Renal cortical epithelial cell (primary cell): ENCODE data around the gene DUSP21. TPM values are rescaled to one million over a fixed set of nuclear protein-coding genes. Genes with fewer than 3 reads are reported as not detected.
"Not testable (repeated sequence)": the region's sequence is repeated elsewhere in the genome, so short reads cannot be mapped to it uniquely, and the experiment has no call there.

Experiments used
- DNase-seq: peaks from one replicate; pipeline ENCODE4 v3.0.0-alpha.2; 2011; ENCODE audit warnings: low read depth
- total RNA-seq: library from RNA; depleted of rRNA; stranded (reverse); fragments of >200 nt; gene quantifications from 2 replicates; pipeline ENCODE4 v1.2.3, GENCODE V29; 2014

Gene DUSP21
- total RNA-seq, 1 donor from 2014 or later, result not detected

DNA sequence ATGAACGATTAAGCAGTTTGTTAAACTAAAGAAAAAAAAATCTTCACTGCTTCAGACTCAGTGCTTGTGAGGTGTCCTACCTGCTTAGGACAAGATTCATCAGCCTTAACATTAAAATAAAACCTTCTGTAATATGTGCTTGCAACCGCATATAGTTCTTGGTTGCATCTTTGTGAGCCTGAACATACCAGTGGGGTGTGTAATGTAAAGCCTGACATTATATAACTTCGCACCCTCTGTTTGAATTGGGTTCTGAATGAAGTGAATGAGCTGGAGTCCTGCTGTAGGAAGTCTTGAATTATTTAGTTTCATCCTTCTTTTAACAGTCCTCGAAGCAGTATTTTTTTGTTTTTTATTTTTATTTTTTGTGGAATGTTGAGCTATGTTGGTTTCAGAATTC, 32.3 kb downstream of the DUSP21 start:
- DNase-seq, result no peak

- DNase-seq, result no peak
Observed at GRCh38 chrX:44876767-44877166, 32.9 kb downstream of the DUSP21 start.

GRCh38 chrX:44878780-44879179, 35.0 kb downstream of the DUSP21 start:
- no peak for DNase-seq

- no peak for DNase-seq
Observed at GRCh38 chrX:44881549-44881948, 37.7 kb downstream of the DUSP21 start.

DNA sequence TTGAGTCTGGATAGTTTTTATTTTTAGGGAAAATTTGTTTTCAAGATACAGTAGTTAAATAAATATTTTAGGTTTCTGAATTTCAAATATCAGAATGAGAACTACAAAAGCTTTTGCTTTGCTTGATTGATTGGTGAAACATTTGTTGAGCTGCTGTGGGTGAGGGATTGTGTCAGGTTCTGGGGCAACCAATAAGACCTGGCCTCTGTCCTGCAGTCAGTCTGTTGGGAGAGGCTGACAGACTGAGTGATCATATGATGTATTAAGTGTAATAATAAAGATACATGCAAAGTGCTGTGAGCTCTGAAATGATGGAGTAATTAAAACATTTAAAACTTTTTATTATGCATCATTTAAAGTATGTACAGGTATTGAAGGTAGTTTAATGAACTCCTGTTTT, 38.8 kb downstream of the DUSP21 start:
- no peak for DNase-seq

- no peak for DNase-seq
Observed at GRCh38 chrX:44884944-44885343, 41.1 kb downstream of the DUSP21 start.

- no peak for DNase-seq
Observed at GRCh38 chrX:44889824-44890223, 46.0 kb downstream of the DUSP21 start.

- DNase-seq, result no peak
Observed at GRCh38 chrX:44890247-44890646, 46.4 kb downstream of the DUSP21 start.

DNA sequence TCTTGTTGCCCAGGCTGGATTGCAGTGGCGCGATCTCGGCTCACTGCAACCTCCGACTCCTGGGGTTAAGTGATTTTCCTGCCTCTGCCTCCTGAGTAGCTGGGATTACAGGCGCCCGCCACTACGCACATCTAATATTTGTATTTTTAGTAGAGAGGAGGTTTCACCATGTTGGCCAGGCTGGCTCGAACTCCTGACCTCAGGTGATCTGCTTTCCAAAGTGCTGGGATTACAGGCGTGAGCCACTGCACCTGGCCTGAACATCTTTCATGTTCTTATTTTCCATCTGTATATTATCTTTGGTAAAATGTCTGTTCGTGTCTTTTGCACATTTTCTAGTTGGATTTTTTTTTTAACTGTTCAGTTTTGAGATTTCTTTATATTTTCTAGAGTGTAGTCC, 46.9 kb downstream of the DUSP21 start:
- not testable (repeated sequence) for DNase-seq

DNA sequence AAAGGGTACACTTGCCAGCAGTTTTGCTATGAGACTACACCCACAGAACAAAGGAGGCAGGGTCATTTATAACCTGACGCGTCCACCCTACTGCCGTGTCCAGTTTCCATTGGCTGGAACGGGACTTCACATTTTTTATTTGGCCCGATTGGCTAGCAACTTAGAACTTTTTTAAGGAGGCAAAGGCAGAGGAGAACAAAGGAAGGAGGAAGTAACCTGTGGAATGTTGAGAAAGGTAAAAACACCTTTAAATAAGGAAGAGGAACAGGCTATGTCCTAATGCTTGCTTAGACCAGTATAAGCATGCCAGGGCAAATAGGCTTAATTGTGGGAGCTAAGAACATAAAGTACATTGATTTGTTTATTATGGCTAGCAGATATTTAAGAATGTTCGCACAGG, 47.8 kb downstream of the DUSP21 start:
- no peak for DNase-seq

Other genes starting within 250 kb of the DUSP21 start
- 24.0 and 50.0 TPM in 2 replicates for gene KDM6A, start 29.2 kb downstream of the DUSP21 start, total RNA-seq